GM19043 (cell line): ENCODE results near the gene PCDH9.

ENCODE experiments used
- ATAC-seq: cut with Tn5 transposase; IDR thresholded peaks from one replicate; pipeline ENCODE4 v1.9.1; 2021; ENCODE audit warnings: low read depth; ENCODE audit not compliant: unreplicated experiment

PCDH9 gene

GRCh38 chr13:66559093-66559492, 671.0 kb downstream of the PCDH9 start:
- ATAC-seq: no peak

GRCh38 chr13:66558506-66558905, 671.6 kb downstream of the PCDH9 start:
- no peak for ATAC-seq

GRCh38 chr13:66557357-66557756, 672.8 kb downstream of the PCDH9 start:
- ATAC-seq: no peak

GRCh38 chr13:66556306-66556705, 673.8 kb downstream of the PCDH9 start:
- ATAC-seq: no peak

GRCh38 chr13:66553391-66553790, 676.7 kb downstream of the PCDH9 start:
- no peak for ATAC-seq

GRCh38 chr13:66551128-66551527, 679.0 kb downstream of the PCDH9 start:
- no peak for ATAC-seq

- ATAC-seq: no peak
Measured at GRCh38 chr13:66547685-66548084, 682.5 kb downstream of the PCDH9 start.

GRCh38 chr13:66546534-66547379, 683.4 kb downstream of the PCDH9 start:
- ATAC-seq: no peak

GRCh38 chr13:66543780-66544179, 686.4 kb downstream of the PCDH9 start:
- no peak for ATAC-seq

- no peak for ATAC-seq
Measured at GRCh38 chr13:66537417-66537816, 692.7 kb downstream of the PCDH9 start.

- no peak for ATAC-seq
Measured at GRCh38 chr13:66536746-66537145, 693.4 kb downstream of the PCDH9 start.

- ATAC-seq: no peak
Measured at GRCh38 chr13:66534561-66534960, 695.6 kb downstream of the PCDH9 start.

GRCh38 chr13:66532845-66533244, 697.3 kb downstream of the PCDH9 start:
- ATAC-seq: no peak

GRCh38 chr13:66532146-66532545, 698.0 kb downstream of the PCDH9 start:
- no peak for ATAC-seq

GRCh38 chr13:66530686-66531085, 699.5 kb downstream of the PCDH9 start:
- ATAC-seq: no peak

- ATAC-seq: no peak
Measured at GRCh38 chr13:66530158-66530557, 700.0 kb downstream of the PCDH9 start.

- ATAC-seq: no peak
Measured at GRCh38 chr13:66528944-66529576, 701.1 kb downstream of the PCDH9 start.

- ATAC-seq: no peak
Measured at GRCh38 chr13:66528180-66528579, 702.0 kb downstream of the PCDH9 start.

GRCh38 chr13:66520511-66521355, 709.4 kb downstream of the PCDH9 start:
- no peak for ATAC-seq

- no peak for ATAC-seq
Measured at GRCh38 chr13:66519259-66519658, 710.9 kb downstream of the PCDH9 start.

GRCh38 chr13:66518068-66518467, 712.1 kb downstream of the PCDH9 start:
- ATAC-seq: no peak
